Right ventricle myocardium superior (tissue), 1 donor: ENCODE results near the gene PDZD4. TPM values are rescaled to one million over a fixed set of nuclear protein-coding genes. Genes with fewer than 3 reads are reported as not detected.

ENCODE experiments used
- ATAC-seq: fragments of 200-7000 bp; cut with Tn5 transposase; one replicate; pipeline ENCODE4 v1.9.1; 2020; ENCODE audit warnings: mild to moderate bottlenecking; ENCODE audit not compliant: poor library complexity
- DNase-seq: peaks from one replicate; pipeline ENCODE4 v3.0.0-alpha.2; 2020
- intact Hi-C: fragments of 100-400 bp; cut with DNase I; formaldehyde crosslinking; loops from one replicate; pipeline ENCODE4 v1.11.2; 2022
- total RNA-seq: library from RNA; stranded (reverse); fragmentation: NEBNext Ultra II Directional; extraction: Animal tissue kit (Norgen Biotek cat#: 25700); gene quantifications from one replicate; pipeline ENCODE4 v1.2.1, GENCODE V29; 2021
- donor health status: DM: no; HTN: yes; CAD: no; lungs with severe emphysema.

Gene PDZD4
- total RNA-seq, 1 donor from 2014 or later, result 2.6 TPM

DNA sequence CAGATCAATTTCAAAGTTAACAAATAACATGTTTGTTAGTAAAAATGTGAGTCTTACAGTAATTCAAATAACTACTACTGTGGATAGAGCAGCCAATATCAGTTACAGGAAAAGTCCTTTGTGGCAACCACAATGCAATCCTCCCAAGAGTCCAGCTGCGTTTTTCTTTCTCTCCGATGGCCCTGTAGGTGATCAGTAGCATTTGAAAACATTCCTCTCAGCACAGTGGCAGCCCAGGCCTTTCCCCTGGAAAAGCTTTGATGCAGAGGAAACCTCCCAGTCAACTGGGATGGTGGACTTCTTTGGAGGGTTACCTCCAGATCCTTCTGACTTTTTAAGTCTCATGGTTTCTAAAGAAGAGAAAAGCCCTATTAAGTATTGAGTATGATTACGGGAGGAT is 18.0 kb upstream of the PDZD4 start:
- no peak for ATAC-seq
- no peak for DNase-seq
- intact Hi-C loops, result no loop called here

DNA sequence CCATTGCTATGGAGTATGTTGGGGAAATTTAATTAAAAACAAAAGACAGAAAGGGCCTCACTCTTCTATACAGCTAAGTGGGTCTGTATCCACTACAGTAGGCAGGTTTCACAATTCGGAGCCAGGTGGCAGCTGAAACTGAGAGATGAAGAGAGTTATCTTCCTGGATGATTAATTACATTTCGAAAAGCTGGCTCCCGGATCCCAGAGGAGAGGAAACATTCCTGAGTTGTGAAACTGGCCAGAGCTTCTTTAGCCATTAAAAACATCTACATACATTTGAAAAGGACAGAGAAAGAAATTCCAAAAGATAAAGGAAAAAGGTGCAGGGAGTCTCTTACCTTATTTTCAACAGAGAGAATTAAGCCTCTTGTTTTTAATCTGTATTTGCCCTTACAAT is 15.5 kb upstream of the PDZD4 start:
- intact Hi-C loops, result no loop called here
- DNase-seq (no peak), ATAC-seq (no peak)

GRCh38 chrX:153845195-153845594 is 14.9 kb upstream of the PDZD4 start:
- ATAC-seq (no peak), DNase-seq (no peak)
- intact Hi-C loops, result no loop called here

GRCh38 chrX:153844509-153845082 is 14.3 kb upstream of the PDZD4 start:
- no peak for ATAC-seq
- intact Hi-C loops, result no loop called here

DNA sequence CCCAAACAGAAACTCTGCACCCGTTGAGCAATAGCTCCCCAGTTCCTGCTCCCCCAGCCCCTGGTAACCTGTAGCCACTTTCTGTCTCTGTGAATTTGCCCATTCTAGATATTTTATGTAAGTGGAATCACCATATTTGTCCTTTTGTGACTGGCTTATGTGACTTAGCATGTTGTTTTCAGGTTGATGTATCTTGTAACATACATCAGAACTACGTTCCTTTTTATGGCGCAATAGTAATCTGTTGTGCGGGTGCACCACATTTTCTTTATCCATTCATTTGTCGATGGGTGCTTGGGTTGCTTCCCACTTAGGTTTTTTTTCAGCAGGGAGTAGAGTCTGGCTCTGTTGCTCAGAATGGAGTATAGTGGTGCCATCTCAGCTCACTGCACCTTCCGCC is 6.6 kb upstream of the PDZD4 start:
- ATAC-seq (no peak), DNase-seq (no peak)
- intact Hi-C loops, result no loop called here

More at GRCh38 chrX:153844509-153845082, 14.3 kb upstream of the PDZD4 start:
- no peak for DNase-seq

DNA sequence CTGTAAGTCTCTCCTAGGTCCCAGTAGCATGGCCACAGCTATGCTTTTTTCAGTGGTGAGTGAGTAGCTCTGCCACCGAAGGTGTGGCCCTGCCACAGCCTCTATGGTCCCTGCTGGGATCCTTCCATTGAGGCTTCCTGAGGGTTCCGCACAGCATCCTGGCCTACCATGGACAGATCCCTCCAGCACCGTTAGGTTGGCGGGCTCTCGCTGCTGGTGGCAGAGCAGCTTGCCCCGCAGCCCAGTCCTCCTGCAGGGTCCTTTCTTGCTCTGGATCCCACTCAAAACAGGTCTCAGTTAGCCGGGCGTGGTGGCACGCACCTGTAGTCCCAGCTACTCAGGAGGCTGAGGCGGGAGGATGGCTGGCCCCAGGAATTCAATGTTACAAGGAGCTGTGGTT is 2.4 kb upstream of the PDZD4 start:
- intact Hi-C loops, result no loop called here
- ATAC-seq (no peak), DNase-seq (no peak)

DNA sequence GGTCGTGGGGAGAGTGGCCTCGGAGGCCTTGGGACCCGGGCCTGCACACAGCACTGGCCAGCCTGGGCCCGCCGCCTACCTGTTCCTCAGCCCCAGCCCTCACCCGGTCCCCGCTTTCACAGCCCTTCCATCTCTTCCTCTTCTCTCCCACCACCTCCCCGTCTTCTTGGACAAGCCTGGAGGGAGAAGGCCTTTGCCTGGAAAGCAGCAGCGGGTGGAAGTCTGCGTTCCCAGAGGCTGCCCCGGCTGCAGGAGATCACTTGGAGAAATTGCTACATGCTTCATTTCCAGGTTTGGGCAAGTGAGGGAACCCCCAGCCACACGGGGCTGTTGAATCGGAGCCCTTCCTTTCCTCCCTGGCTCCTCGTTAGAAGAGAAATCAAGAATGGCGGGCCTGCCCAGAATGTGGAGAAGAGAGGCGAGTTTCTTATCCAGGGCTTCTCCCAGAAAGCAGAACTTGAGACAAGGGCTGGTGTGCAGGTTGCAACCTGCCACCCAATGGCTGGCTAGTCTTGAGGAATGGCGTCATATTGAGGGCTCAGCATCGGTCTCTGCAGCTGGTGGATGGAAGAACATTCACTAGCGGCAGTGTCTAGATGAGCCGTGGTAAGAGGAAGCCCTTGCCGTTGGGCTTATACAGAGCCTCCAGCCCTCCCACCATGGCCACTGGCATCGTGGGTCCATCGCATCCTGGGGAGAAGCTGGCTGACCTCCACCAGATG is 1.2 kb upstream of the PDZD4 start:
- intact Hi-C loops, result no loop called here
- DNase-seq, result no peak
- no peak for ATAC-seq

DNA sequence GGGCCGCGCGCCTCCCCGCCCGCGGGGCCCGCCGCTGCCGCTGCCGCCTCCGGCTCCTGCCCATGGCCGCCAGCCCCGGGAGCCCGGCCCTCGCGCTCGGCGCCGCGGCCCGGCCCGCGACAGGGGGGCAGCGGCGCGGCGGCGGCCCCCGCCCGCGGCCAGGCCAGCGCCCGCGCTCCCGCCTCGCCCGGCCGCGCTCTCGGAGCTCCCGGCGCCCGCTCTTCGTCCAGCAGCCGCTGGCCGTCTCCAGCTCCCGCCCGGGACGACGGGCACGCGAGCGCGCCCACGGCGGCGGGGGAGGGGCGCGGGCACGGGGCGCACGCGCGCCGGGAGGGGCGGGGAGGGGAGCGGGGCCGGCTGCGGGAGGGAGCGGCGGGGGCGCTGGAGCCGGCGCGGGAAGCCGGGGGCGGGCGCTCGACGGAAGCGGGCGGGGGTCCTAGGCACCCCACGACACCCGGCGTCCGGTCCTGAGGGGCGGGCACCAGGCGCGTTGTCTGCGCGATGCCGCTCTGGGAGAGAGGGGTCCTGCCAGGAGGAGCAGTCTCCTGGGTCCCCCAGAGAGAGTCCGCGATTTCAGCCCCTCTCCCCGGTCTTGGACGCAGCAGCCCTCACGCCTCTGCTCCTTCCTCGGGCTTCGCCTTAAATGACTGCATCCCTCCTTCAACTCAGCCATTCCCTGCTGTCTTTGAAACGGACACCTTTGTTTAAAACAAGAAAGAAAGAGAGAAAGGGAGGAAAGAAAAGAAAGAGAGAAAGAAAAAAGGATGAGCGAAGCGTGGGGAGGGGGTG is 490 bp upstream of the PDZD4 start:
- DNase-seq, result no peak
- intact Hi-C loops, result no loop called here
- no peak for ATAC-seq

GRCh38 chrX:153829549-153829798 is 870 bp downstream of the PDZD4 start:
- DNase-seq (no peak), ATAC-seq (no peak)
- intact Hi-C loops, result no loop called here

DNA sequence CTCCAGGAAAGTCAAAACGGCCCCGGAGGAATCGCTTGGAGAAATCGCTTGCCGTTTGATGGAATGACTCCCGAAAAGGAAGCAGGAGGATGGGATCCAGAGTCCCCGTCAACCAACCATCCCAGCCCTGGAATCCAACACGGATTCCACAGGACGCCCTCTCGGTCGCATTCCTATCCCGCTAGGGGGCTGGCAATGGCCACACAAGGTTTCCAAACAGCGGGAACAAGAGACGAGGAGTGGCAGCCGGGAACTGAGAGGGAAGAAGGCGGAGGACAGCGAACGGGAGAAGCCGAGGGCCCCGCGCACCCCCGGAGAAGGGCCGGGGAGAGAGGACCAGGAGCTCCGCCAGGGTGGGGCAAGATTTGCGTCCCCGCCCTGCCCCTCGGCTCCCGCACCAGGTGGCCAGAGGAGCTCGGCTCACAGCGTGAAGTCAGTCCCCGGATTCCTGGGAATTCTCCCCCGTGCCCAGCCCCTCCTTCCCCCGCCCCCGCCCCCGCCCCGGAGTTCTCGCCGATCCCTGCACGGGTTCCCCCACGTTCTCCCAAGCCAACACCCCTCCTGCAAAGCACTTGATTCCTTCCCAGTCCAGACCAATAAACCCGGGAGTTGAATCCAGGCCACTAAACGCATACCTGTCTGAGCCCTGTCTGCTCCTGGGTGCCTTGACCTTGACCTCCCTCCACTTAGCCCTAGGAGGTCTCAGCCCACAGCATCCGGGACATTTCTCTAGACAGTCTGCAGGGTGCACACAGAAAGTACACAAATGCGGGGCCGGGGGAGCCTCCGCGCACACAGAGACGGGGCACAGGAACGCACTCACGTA is 1.4 kb downstream of the PDZD4 start:
- intact Hi-C loops, result no loop called here
- ATAC-seq, result no peak
- DNase-seq, result no peak

GRCh38 chrX:153828308-153828707 is 2.0 kb downstream of the PDZD4 start:
- ATAC-seq (no peak), DNase-seq (no peak)
- intact Hi-C loops, result no loop called here

DNA sequence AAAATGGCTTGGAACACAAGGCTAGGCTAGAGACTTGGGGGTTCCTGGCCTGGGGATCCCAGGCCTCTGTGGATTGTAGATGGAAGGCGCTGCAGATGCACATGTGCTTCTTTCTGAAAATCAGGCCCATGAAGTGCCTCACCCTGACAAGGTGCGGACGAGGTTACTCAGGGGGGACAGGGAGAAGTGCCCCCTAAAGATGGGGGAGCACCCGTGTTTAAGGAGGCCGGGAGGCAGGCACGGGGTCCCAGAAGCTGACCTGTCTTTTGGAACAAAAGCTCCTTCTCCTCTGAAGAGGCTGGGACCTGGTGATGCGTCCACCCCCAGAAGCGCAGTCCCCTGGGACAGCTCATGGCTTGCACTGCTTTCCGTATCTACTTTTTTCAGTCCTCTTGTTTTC is 2.4 kb downstream of the PDZD4 start:
- ATAC-seq, result no peak
- DNase-seq, result no peak
- intact Hi-C loops, result no loop called here

GRCh38 chrX:153827016-153827415 is 3.3 kb downstream of the PDZD4 start:
- no peak for DNase-seq
- no peak for ATAC-seq
- intact Hi-C loops, result no loop called here

DNA sequence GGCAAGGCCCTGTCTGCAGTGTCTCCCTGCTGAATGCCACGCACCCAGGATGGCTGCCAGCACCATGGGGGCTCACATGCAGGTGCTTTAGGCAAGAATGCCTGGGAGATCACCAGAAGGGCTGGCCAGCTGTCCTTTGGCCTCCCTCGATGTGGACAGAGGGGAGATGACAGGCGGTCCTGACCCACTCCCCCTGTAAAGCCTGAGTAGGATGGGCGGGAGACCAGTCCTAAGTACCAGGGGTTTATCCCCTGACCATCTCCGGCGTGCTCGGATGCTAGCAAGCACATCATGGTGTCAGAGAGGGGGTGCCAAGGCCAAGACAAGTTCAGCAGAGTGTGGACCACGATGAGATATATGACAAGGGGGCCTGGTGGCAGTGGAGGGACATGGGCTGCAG is 5.3 kb downstream of the PDZD4 start:
- ATAC-seq (no peak), DNase-seq (no peak)
- intact Hi-C loops, result no loop called here

- ATAC-seq, result no peak
- DNase-seq, result no peak
- intact Hi-C loops, result no loop called here
Measured at GRCh38 chrX:153824348-153824747, 6.0 kb downstream of the PDZD4 start.

DNA sequence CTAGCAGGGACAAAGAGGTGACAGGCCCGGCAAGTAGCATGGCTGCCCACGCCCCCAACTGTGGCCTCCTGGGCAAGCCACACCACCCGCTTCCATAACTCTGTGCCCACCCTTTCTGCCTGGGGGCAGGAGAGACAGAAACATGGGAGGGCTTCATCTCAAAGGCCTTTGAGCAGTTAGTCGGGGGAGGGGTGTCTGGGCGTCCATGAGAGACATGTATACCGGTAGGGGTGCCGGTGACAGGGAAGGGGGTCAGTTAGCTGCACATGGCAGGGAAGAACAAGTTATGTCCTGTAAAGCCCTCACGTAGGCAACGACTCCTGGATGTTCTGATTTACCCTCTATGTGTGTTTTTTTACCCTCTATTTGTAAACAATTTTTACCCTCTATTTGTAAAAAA is 9.3 kb downstream of the PDZD4 start:
- intact Hi-C loops, result no loop called here
- ATAC-seq (no peak), DNase-seq (no peak)

- intact Hi-C loops, result no loop called here
- ATAC-seq, result no peak
- no peak for DNase-seq
Measured at GRCh38 chrX:153820601-153821000, 9.7 kb downstream of the PDZD4 start.

DNA sequence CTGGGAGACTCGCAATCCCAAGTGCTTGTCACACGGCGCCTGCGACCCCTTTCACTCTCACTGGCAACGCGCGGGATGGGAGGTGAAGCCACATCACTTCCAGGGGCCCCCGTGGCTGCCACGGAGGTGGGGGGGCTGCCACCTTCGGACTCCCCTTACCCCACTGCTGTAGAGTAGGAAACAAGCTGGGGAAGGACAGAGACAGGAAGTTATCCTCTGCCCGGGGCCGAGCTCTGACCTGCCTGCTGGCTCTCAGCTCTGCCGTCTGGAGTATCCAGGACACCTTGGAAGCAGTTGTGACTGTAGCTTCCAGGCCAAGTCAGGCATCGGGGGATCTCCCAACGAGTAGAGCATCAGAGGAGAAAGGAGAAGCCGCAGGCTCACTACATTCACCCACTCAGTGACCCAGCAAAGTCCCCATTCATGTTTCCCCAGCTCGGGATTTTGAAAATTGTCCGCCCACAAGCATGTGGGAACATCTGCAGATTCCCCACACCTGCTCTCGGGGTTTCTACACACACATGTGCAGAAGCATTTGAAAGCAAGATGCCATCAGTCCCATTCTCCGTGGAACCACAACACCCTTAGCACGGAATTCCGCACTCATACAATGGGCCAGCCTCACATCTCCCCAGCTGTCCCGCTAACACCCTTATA is 10.8 kb downstream of the PDZD4 start:
- intact Hi-C loops, result no loop called here
- ATAC-seq (no peak), DNase-seq (no peak)
